Omental fat pad (tissue), 4 donors: Measurements from ENCODE around the gene HLA-DPB1. TPM values are rescaled to one million over a fixed set of nuclear protein-coding genes. Genes with fewer than 3 reads are reported as not detected.
"Not testable (repeated sequence)": the region's sequence is repeated elsewhere in the genome, so short reads cannot be mapped to it uniquely, and the experiment has no call there.

Experiments
- ATAC-seq: fragments of 150-250 bp; one replicate; pipeline ENCODE4 v1.9.1; 2016; ENCODE audit warnings: mild to moderate bottlenecking, moderate library complexity; ENCODE audit not compliant: low FRiP score
- DNase-seq: peaks from one replicate; pipeline ENCODE4 v3.0.0-alpha.2; 2019; ENCODE audit warnings: low spot score
- total RNA-seq, 4 donors: library from RNA; depleted of rRNA; stranded (reverse); fragments of >200 nt; gene quantifications; one replicate each; pipeline ENCODE4 v1.1.0, GENCODE V29; 2016
- TF ChIP-seq, protein P1 (sequence below), 3 donors: fragments of 450-650 bp; IDR thresholded peaks; one replicate each; pipeline ENCODE4 v1.5.1; 2016 to 2017; ENCODE audit warnings: antibody characterized with exemption in 3 of 3, mild to moderate bottlenecking in 3 of 3, moderate library complexity in 2 of 3

Gene HLA-DPB1
- total RNA-seq, 4 donors from 2014 or later = 29.2 to 120 (median 101) TPM

DNA sequence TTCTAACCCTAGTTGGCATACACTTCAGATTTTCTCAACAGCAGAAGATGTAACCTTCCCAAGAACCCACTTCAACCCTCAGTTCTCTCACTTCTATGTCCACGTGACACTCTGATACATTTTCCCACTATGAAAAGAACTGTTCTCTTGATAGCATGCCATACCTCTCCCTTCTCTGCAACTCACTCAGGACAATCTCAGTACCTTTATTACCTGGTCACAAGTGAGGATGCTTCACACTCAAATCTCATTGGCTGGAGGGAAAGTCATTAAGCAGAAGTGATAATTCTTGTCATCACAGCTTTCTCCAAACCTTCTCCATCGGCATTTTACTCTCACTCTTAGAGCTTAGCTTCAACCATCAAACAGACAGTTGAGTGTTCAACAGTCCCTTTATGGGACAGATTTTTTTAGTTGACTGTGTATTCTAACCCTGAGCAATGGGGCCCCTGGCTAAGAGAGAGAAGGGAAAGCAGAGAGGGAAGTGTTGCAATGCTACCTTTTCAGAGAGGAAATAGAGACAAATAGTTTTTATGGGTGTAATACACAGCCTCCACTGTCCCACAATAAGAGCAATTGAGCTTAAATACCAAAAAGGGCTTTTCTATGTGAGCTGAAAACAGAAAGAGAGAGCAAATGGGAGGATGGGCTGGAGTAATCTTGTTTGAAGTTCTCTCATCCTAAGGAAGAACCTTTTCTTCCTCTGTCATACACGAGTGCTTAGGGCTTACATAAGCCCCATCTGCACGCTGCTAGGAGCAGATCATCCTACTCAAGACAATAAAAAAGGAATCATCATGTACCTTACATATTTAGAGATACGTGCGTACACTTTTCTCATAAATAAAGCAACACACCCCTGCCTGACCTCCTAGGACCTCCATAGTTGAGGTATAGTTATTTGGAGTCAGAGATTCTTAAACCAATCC lies 18.3 kb upstream of the HLA-DPB1 start:
- ATAC-seq (no peak), DNase-seq (no peak)
- TF ChIP-seq, protein P1, sequence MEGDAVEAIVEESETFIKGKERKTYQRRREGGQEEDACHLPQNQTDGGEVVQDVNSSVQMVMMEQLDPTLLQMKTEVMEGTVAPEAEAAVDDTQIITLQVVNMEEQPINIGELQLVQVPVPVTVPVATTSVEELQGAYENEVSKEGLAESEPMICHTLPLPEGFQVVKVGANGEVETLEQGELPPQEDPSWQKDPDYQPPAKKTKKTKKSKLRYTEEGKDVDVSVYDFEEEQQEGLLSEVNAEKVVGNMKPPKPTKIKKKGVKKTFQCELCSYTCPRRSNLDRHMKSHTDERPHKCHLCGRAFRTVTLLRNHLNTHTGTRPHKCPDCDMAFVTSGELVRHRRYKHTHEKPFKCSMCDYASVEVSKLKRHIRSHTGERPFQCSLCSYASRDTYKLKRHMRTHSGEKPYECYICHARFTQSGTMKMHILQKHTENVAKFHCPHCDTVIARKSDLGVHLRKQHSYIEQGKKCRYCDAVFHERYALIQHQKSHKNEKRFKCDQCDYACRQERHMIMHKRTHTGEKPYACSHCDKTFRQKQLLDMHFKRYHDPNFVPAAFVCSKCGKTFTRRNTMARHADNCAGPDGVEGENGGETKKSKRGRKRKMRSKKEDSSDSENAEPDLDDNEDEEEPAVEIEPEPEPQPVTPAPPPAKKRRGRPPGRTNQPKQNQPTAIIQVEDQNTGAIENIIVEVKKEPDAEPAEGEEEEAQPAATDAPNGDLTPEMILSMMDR (IDR thresholded peaks at IDR 0.05) = no peak

DNA sequence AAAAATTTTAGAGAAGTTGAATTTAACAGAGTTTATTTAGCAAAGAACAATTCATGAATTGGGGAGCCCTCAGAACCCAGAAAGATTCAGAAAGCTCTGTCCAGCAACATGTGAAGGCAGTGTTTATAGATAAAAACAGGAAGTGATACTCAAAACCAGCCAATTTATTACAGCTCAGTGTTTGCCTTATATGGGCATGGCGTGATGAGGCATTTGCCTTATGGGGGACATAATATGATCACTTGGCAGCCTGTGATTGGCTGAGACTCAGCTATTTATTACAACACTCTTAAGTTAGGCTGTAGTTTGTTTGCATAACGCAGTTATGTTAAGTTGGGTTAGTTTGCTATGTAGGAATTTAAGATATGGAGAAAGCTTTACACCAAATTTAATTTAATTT lies 13.8 kb upstream of the HLA-DPB1 start:
- ATAC-seq (no peak), DNase-seq (no peak)
- TF ChIP-seq, protein P1 (IDR thresholded peaks at IDR 0.05) = no peak

DNA sequence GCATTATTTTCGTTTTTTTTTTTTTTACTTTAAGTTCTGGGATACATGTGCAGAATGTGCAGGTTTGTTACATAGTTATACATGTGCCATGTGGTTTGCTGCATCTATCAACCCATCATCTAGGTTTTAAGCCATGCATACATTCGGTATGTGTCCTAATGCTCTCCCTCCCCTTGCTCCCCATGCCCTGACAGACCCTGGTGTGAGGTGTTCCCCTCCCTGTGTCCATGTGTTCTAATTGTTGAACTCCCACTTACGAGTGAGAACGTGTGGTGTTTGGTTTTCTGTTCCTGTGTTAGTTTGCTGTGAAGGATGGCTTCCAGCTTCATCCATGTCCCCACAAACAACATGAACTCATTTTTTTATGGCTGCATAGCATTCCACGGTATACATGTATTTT lies 12.4 kb upstream of the HLA-DPB1 start:
- not testable (repeated sequence) for ATAC-seq, DNase-seq

DNA sequence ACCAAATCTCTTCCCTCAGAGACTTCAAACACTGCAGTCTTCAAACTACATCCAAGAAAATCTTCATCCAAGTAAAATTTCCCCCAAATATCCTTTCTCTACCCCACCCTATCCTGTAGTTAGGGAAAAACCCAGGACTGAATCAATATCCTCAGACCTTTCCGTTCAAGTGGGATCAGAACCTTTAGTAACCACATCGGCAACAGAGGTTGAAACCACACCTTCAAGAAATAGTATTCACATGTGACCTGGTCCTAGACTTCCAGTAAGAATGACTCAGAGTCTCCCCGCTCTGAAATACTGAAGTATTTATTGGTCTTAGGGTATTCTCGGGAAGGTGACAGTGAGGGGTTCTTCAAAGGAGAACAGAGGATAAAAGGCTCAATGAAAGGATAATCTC lies 11.1 kb upstream of the HLA-DPB1 start:
- TF ChIP-seq, protein P1 (IDR thresholded peaks at IDR 0.05) = no peak
- DNase-seq (no peak), ATAC-seq (no peak)

DNA sequence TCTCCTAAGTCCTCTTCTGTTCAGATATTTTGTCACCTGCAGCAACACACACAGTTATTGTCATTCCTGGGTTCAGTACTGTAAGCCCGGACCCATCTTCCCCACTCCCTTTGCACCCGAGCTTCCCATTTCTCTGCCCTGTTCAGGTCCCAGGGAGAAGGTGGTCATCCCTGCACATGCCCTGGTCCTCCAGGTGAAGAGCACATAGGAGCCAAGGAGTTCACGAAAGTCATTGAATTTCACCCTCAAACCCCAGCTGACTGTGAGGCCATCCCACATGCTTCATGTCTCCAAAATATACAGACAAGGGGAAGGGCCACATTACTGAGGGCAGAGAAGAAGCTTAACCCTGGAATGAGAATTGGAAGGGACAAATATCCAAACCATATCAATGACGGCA lies 10.5 kb upstream of the HLA-DPB1 start:
- no peak for DNase-seq

DNA sequence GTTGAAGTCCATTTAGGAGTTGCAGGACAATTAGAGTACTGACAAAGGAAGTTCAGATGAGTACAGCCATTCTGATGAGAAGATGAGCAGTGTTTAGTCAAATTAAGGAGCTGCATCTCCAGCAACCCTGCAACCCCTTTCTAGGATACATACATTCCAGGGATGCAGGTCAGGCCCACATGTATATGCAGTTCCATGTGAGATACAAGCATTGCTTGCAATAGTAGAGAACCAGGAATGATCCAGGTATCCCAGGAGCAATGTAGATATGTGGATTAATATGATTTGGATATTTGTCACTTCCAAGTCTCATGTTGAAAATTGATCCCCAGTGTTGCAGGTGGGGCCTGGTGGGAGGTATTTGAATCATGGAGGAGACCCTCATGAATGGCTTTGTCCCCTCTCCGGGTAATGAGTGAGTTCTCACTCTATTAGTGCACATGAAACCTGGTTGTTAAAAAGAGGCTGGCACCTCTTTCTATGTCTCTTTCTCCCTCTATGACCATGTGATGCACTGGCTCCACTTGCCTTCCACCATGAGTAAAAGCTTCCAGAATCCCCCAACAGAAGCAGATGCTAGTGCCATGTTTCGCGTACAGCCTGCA lies 8.8 kb upstream of the HLA-DPB1 start:
- DNase-seq (no peak), ATAC-seq (no peak)
- TF ChIP-seq, protein P1 (IDR thresholded peaks at IDR 0.05) = no peak

More for the DNA sequence above, 10.5 kb upstream of the HLA-DPB1 start:
- no peak for ATAC-seq
- TF ChIP-seq, protein P1 (IDR thresholded peaks at IDR 0.05) = no peak

DNA sequence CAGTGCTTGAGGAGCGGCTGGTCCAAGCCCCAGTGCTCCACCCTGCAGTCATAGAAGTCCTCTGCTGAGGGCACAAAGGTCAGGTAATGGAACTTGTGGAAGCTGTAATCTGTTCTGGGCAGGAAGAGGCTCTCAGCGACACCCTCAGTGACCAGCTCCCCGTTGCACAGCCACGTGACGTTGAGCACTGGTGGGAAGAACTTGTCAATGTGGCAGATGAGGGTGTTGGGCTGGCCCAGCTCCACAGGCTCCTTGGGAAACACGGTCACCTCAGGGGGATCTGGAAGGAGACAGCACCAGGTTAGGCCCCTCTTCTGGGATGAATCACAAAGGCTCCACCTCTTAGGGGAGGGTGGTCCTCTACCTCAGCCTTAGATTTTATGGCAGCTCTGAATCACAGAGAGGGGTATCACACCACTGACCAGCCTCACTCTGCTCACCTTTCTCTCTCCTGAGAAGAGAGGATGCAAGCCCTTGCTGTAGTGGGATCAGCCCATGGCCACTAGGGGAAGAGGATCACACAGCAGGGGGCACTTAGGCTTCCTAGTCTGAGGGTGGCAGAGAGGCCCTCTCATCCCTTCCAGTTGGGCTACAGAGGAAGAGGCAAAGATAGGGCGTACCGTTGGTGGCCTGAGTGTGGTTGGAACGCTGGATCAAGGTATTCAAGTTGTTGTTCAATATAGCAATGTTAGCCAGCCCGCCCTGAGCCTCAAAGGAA lies 6.6 kb upstream of the HLA-DPB1 start:
- ATAC-seq = no peak
- DNase-seq = no peak
- TF ChIP-seq, protein P1 (IDR thresholded peaks at IDR 0.05) = no peak
